HEK293T (cell line): ENCODE results near the gene VAV2.

ENCODE experiments used
- CTCF ChIA-PET: fragments of 350-600 bp; formaldehyde crosslinking; extraction: SDS; loops from one replicate; lab custom pipeline; 2021; ENCODE audit warnings: antibody characterized with exemption, inconsistent platforms; lab: Yijun Ruan, JAX
- POLR2A ChIA-PET: fragments of 350-600 bp; formaldehyde crosslinking; extraction: SDS; loops from one replicate; lab custom pipeline; 2020; ENCODE audit warnings: antibody characterized with exemption, inconsistent platforms; lab: Yijun Ruan, JAX
- DNase-seq: peaks from one replicate; pipeline ENCODE4 v3.0.0; 2012; ENCODE audit warnings: mixed read lengths; ENCODE audit errors: extremely low spot score
- ARNT ChIP-seq: fragments of 450-650 bp; IDR thresholded peaks from 2 replicates; pipeline ENCODE4 v1.6.1; 2017; ENCODE audit warnings: mild to moderate bottlenecking
- BHLHE40 ChIP-seq: fragments of 450-650 bp; IDR thresholded peaks from 2 replicates; pipeline ENCODE4 v1.6.1; 2016; ENCODE audit warnings: mild to moderate bottlenecking, moderate library complexity, borderline replicate concordance
- CTBP1 ChIP-seq: fragments of 450-650 bp; IDR thresholded peaks from 2 replicates; pipeline ENCODE4 v1.6.1; 2016; ENCODE audit warnings: borderline replicate concordance
- ELF4 ChIP-seq: fragments of 450-650 bp; IDR thresholded peaks from 2 replicates; pipeline ENCODE4 v1.6.1; 2017; ENCODE audit warnings: antibody characterized with exemption
- FOXA1 ChIP-seq: fragments of 450-650 bp; IDR thresholded peaks from 2 replicates; pipeline ENCODE4 v1.6.1; 2016; ENCODE audit warnings: mild to moderate bottlenecking
- FOXK2 ChIP-seq: fragments of 450-650 bp; IDR thresholded peaks from 2 replicates; pipeline ENCODE4 v1.6.1; 2016; ENCODE audit warnings: mild to moderate bottlenecking
- FOXM1 ChIP-seq: fragments of 450-650 bp; IDR thresholded peaks from 2 replicates; pipeline ENCODE4 v1.6.1; 2017; ENCODE audit warnings: mild to moderate bottlenecking, borderline replicate concordance
- HDGF ChIP-seq: fragments of 450-650 bp; IDR thresholded peaks from 2 replicates; pipeline ENCODE4 v1.6.1; 2017; ENCODE audit warnings: antibody characterized with exemption, borderline replicate concordance
- L3MBTL2 ChIP-seq: fragments of 450-650 bp; conservative IDR thresholded peaks from 2 replicates; pipeline ENCODE4 v1.6.1; 2016; ENCODE audit warnings: mild to moderate bottlenecking
- LEF1 ChIP-seq: fragments of 450-650 bp; IDR thresholded peaks from 2 replicates; pipeline ENCODE4 v1.6.1; 2017; ENCODE audit warnings: mild to moderate bottlenecking, borderline replicate concordance
- NFRKB ChIP-seq: fragments of 450-650 bp; IDR thresholded peaks from 2 replicates; pipeline ENCODE4 v1.6.1; 2016; ENCODE audit warnings: mild to moderate bottlenecking, moderate library complexity
- SP1 ChIP-seq: fragments of 450-650 bp; IDR thresholded peaks from 2 replicates; pipeline ENCODE4 v1.6.1; 2017
- SUZ12 ChIP-seq: fragments of 450-650 bp; IDR thresholded peaks from 2 replicates; pipeline ENCODE4 v1.6.1; 2016; ENCODE audit warnings: mild to moderate bottlenecking
- TARDBP ChIP-seq: fragments of 450-650 bp; IDR thresholded peaks from 2 replicates; pipeline ENCODE4 v1.6.1; 2016
- ZNF384 ChIP-seq: fragments of 450-650 bp; IDR thresholded peaks from 2 replicates; pipeline ENCODE4 v1.6.1; 2016
- TF ChIP-seq, protein P1 (sequence below): fragments of 450-650 bp; IDR thresholded peaks from 2 replicates; pipeline ENCODE4 v1.6.1; 2016

Gene VAV2

GRCh38 chr9:133880851-133881661 lies 111.1 kb downstream of the VAV2 start:
- ChIA-PET POLR2A (no interaction called here), CTCF (no interaction called here)
- no peak for TF ChIP-seq SUZ12
- TF ChIP-seq, protein P1, sequence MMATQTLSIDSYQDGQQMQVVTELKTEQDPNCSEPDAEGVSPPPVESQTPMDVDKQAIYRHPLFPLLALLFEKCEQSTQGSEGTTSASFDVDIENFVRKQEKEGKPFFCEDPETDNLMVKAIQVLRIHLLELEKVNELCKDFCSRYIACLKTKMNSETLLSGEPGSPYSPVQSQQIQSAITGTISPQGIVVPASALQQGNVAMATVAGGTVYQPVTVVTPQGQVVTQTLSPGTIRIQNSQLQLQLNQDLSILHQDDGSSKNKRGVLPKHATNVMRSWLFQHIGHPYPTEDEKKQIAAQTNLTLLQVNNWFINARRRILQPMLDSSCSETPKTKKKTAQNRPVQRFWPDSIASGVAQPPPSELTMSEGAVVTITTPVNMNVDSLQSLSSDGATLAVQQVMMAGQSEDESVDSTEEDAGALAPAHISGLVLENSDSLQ: no peak
- no peak for TF ChIP-seq CTBP1
- TF ChIP-seq TARDBP: no peak
- no peak for TF ChIP-seq LEF1
- DNase-seq: no peak

GRCh38 chr9:133880136-133880535 lies 112.0 kb downstream of the VAV2 start:
- ChIA-PET POLR2A (no interaction called here), CTCF (interaction anchor here (0.9 kb wide), 1 partner anchor 17 kb away, joined by 3 read pairs; no protein-coding TSS in a partner anchor)
- DNase-seq: no peak
- TF ChIP-seq ZNF384 (no peak), L3MBTL2 (no peak), FOXM1 (no peak), FOXK2 (no peak), BHLHE40 (no peak), ARNT (no peak)
- TF ChIP-seq, protein P1: no peak

DNA sequence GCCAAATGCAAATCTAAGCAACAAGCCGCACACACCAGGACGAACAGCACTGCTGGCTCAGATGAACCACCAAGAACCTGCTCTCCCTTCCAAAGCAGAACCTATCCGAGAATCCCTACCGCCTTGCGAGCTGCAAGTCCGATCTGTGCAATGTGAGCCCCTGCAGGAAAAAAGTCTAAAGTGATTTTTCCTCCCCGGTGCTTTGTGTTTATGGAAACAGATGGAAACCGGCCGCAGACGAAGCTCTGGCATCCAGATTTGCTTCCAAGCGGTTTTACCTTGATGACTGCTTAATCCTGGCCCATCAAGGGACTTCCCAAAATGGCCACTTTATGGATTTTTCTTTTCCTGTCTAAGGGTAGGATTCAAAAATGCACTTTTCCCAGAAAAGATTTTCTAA lies 112.5 kb downstream of the VAV2 start:
- no peak for TF ChIP-seq CTBP1
- TF ChIP-seq FOXA1: no peak
- no peak for TF ChIP-seq L3MBTL2
- TF ChIP-seq FOXM1: no peak
- ChIA-PET CTCF (interaction anchor here (0.9 kb wide), 1 partner anchor 17 kb away, joined by 3 read pairs; no protein-coding TSS in a partner anchor), POLR2A (no interaction called here)
- no peak for DNase-seq

DNA sequence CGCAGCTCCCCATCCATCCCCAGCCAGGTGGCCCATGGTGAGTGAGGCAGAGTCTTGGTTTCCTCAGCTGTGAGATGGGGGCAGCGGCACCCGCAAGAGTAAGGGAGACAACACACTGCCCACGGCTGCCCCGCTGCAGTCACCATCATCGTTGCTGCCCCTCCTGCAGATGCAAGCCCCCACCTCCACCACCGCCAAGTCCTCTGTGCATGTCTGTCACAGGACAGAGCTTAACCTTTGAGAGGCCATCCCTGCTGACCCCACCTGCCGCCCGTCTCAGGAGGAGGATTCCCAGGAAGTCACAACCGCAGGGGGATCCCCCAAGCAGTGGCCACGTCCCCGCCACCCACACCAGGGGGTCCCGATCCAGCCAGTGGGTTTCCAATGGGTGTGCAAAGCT lies 113.7 kb downstream of the VAV2 start:
- no peak for DNase-seq
- ChIA-PET CTCF (no interaction called here), POLR2A (no interaction called here)
- TF ChIP-seq HDGF (no peak), SUZ12 (no peak), FOXM1 (no peak), LEF1 (no peak), FOXA1 (no peak), L3MBTL2 (no peak), ZNF384 (no peak), TARDBP (no peak), CTBP1 (no peak), SP1 (no peak), ELF4 (no peak)
- TF ChIP-seq, protein P1: no peak

GRCh38 chr9:133877967-133878366 lies 114.2 kb downstream of the VAV2 start:
- no peak for DNase-seq
- TF ChIP-seq NFRKB: no peak
- TF ChIP-seq ELF4: no peak
- no peak for TF ChIP-seq SUZ12
- no peak for TF ChIP-seq HDGF
- TF ChIP-seq FOXA1: no peak
- TF ChIP-seq TARDBP: no peak
- TF ChIP-seq L3MBTL2: no peak
- no peak for TF ChIP-seq ZNF384
- no peak for TF ChIP-seq BHLHE40
- no peak for TF ChIP-seq CTBP1
- no peak for TF ChIP-seq SP1
- TF ChIP-seq FOXK2: no peak
- TF ChIP-seq, protein P1: no peak
- no peak for TF ChIP-seq ARNT
- TF ChIP-seq LEF1: no peak
- TF ChIP-seq FOXM1: no peak
- ChIA-PET POLR2A (no interaction called here), CTCF (no interaction called here)

DNA sequence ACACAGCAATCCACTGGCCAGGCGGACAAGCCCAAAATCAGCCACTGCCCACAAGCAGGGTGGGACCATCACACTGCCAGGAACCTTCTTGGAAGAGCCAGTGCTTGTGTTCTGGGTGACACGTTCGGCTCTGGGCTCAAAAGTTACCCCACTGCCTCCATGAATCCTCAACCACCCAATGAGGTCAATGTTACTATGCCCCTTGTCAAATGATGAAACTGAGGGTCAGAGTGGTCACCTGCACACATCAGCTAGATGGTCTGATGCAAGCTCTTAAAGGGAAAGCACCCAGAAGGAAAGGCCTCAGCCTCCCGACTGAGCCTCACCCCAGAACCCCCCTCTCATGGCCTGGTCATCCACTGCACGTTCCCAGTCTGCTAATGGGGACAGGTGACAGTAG lies 114.8 kb downstream of the VAV2 start:
- DNase-seq: no peak
- POLR2A ChIA-PET: no interaction called here
- TF ChIP-seq, protein P1: no peak
- TF ChIP-seq L3MBTL2: no peak
- TF ChIP-seq FOXA1: no peak
- no peak for TF ChIP-seq FOXK2
- TF ChIP-seq TARDBP: no peak
- TF ChIP-seq ARNT: no peak
- no peak for TF ChIP-seq ELF4
- no peak for TF ChIP-seq SP1
- no peak for TF ChIP-seq LEF1
- no peak for TF ChIP-seq CTBP1
- TF ChIP-seq BHLHE40: no peak
- no peak for TF ChIP-seq NFRKB
- no peak for TF ChIP-seq ZNF384
- TF ChIP-seq SUZ12: no peak
- TF ChIP-seq FOXM1: no peak
- no peak for TF ChIP-seq HDGF
- CTCF ChIA-PET: no interaction called here
